Body of pancreas (tissue), 4 donors: ENCODE measurements around the gene CEACAM1. TPM values are rescaled to one million over a fixed set of nuclear protein-coding genes. Genes with fewer than 3 reads are reported as not detected.
"Not testable (repeated sequence)": the region's sequence is repeated elsewhere in the genome, so short reads cannot be mapped to it uniquely, and the experiment has no call there.

Experiments used
- ATAC-seq: fragments of 150-250 bp; one replicate; pipeline ENCODE4 v1.9.1; 2016
- DNase-seq, 4 donors: peaks; one replicate each; pipeline ENCODE4 v3.0.0-alpha.2; 2019
- H3K27ac ChIP-seq, 4 donors: fragments of 200-600 bp; sonication (generic); 1 replicate in 3 of 4; 2 replicates in 1 of 4; pipeline versions ENCODE4 v1.5.1 to v1.6.1; 2016 to 2019; ENCODE audit warnings: mild to moderate bottlenecking in 1 of 4, mixed read lengths in 1 of 4, moderate library complexity in 1 of 4
- H3K27me3 ChIP-seq, 2 donors: fragments of 200-600 bp; sonication (generic); one replicate each; pipeline ENCODE4 v1.6.0; 2016; ENCODE audit warnings: mild to moderate bottlenecking in 1 of 2
- H3K36me3 ChIP-seq, 2 donors: fragments of 200-600 bp; sonication (generic); replicated peaks in 1 of 2; 2 replicates each; pipeline ENCODE4 v1.5.1; 2016; ENCODE audit warnings: low read depth in 2 of 2; ENCODE audit not compliant: insufficient read depth in 1 of 2
- H3K4me1 ChIP-seq: fragments of 200-600 bp; sonication (generic); one replicate; pipeline ENCODE4 v1.6.0; 2016
- H3K4me3 ChIP-seq, 2 donors: fragments of 200-600 bp; sonication (generic); 1 replicate in 1 of 2; 2 replicates in 1 of 2; pipeline ENCODE4 v1.5.1; 2016 to 2019
- H3K9me3 ChIP-seq, 3 donors: fragments of 200-600 bp; sonication (generic); 1 replicate in 2 of 3; 2 replicates in 1 of 3; pipeline ENCODE4 v1.5.1; 2016
- CTCF ChIP-seq, 7 experiments: fragments of 450-650 bp in 4 of 7; fragments of 200-600 bp in 3 of 7; sonication (generic) in 3 of 7; IDR thresholded peaks; one replicate each; pipeline ENCODE4 v1.5.1; 2016 to 2019; ENCODE audit warnings: antibody characterized with exemption in 7 of 7
- POLR2A ChIP-seq, 3 donors: fragments of 450-650 bp; IDR thresholded peaks; one replicate each; pipeline ENCODE4 v1.6.1; 2016; ENCODE audit warnings: antibody characterized with exemption in 3 of 3, mild to moderate bottlenecking in 2 of 3
- WGBS, 2 donors: methylation state at CpG; one replicate each; pipeline ENCODE4 v1.1.5; 2017; 5-methylcytosine and 5-hydroxymethylcytosine counted together
- intact Hi-C: fragments of 100-400 bp; cut with DNase I; formaldehyde crosslinking; loops from one replicate; pipeline ENCODE4 v1.15.1; 2023
- total RNA-seq, 2 donors: library from RNA; depleted of rRNA; stranded (reverse); fragments of >200 nt; gene quantifications; one replicate each; pipeline ENCODE4 v1.1.0, GENCODE V29; 2016

The CEACAM1 gene
- total RNA-seq, 2 donors from 2014 or later: 1.8 to 2.3 TPM

- 53 to 65% methylated on average over 1 of the region's 1 CpG for WGBS, 2 donors
- ATAC-seq (no peak), DNase-seq (no peak)
- no peaks in the 10 kb centered on the region for H3K9me3 ChIP-seq
- TF ChIP-seq CTCF (IDR thresholded peaks at IDR 0.05) (no peak), POLR2A (IDR thresholded peaks at IDR 0.05) (no peak)
- H3K4me3 ChIP-seq: no peak overlapping the region
- no peaks in the 10 kb centered on the region for H3K27me3 ChIP-seq
- intact Hi-C loops: no loop called here
- H3K27ac ChIP-seq: no peak overlapping the region
- peaks cover 19% of the 10 kb centered on the region for H3K4me1 ChIP-seq
- no peaks in the 10 kb centered on the region for H3K36me3 ChIP-seq
Measured at GRCh38 chr19:42501733-42502132, 26.5 kb downstream of the CEACAM1 start.

GRCh38 chr19:42501243-42501642 is 27.0 kb downstream of the CEACAM1 start:
- H3K4me3 ChIP-seq, ATAC-seq, DNase-seq, intact Hi-C loops, H3K27ac ChIP-seq, H3K27me3 ChIP-seq, H3K9me3 ChIP-seq, H3K36me3 ChIP-seq: not testable (repeated sequence)
- H3K4me1 ChIP-seq: peaks cover 20% of the 10 kb centered on the region
- 93 to 98% methylated on average over 3 of the region's 3 CpGs for WGBS, 2 donors

GRCh38 chr19:42498169-42498757 is 30.0 kb downstream of the CEACAM1 start:
- TF ChIP-seq CTCF (IDR thresholded peaks at IDR 0.05): no peak
- peak in 1 of 3 donors; percentile 16 for TF ChIP-seq POLR2A (IDR thresholded peaks at IDR 0.05)
- peak overlapping the region in 3 of 4 donors; percentile 65 to 84 (median 71) for H3K27ac ChIP-seq
- intact Hi-C loops: no loop called here
- H3K27me3 ChIP-seq: no peaks in the 10 kb centered on the region
- no peaks in the 10 kb centered on the region for H3K9me3 ChIP-seq
- peaks cover 20% of the 10 kb centered on the region for H3K4me1 ChIP-seq
- DNase-seq (no peak), ATAC-seq (no peak)
- no peaks in the 10 kb centered on the region for H3K36me3 ChIP-seq
- WGBS, 2 donors: 31 to 43% methylated on average over 3 of the region's 3 CpGs
- H3K4me3 ChIP-seq: no peak overlapping the region

GRCh38 chr19:42497492-42498168 is 30.7 kb downstream of the CEACAM1 start:
- intact Hi-C loops: no loop called here
- Histone ChIP-seq H3K4me1 (peaks cover 20% of the 10 kb centered on the region), H3K9me3 (no peaks in the 10 kb centered on the region), H3K27me3 (no peaks in the 10 kb centered on the region), H3K27ac (peak overlapping the region; percentile 65 to 84 (median 68)), H3K36me3 (no peaks in the 10 kb centered on the region), H3K4me3 (no peak overlapping the region)
- TF ChIP-seq POLR2A (IDR thresholded peaks at IDR 0.05) (no peak), CTCF (IDR thresholded peaks at IDR 0.05) (no peak)
- peak; percentile 78 for ATAC-seq
- 16 to 40% methylated on average over 3 of the region's 3 CpGs for WGBS, 2 donors
- peak; percentile 30 to 72 (median 64) for DNase-seq

GRCh38 chr19:42496460-42497133 is 31.7 kb downstream of the CEACAM1 start:
- no peak for ATAC-seq
- WGBS, 2 donors: 94 to 100% methylated on average over 2 of the region's 2 CpGs
- DNase-seq: no peak
- H3K27ac ChIP-seq: peak overlapping the region in 2 of 4 donors; percentile 71 to 84
- no peaks in the 10 kb centered on the region for H3K27me3 ChIP-seq
- H3K4me1 ChIP-seq: peaks cover 20% of the 10 kb centered on the region
- H3K9me3 ChIP-seq: no peaks in the 10 kb centered on the region
- intact Hi-C loops: no loop called here
- H3K4me3 ChIP-seq: no peak overlapping the region
- TF ChIP-seq POLR2A (IDR thresholded peaks at IDR 0.05): no peak
- TF ChIP-seq CTCF (IDR thresholded peaks at IDR 0.05): no peak
- H3K36me3 ChIP-seq: no peaks in the 10 kb centered on the region
